ENCODE data around the gene FLNA.
"Not testable (repeated sequence)": the region's sequence is repeated elsewhere in the genome, so short reads cannot be mapped to it uniquely, and the experiment has no call there.

FLNA gene

DNA sequence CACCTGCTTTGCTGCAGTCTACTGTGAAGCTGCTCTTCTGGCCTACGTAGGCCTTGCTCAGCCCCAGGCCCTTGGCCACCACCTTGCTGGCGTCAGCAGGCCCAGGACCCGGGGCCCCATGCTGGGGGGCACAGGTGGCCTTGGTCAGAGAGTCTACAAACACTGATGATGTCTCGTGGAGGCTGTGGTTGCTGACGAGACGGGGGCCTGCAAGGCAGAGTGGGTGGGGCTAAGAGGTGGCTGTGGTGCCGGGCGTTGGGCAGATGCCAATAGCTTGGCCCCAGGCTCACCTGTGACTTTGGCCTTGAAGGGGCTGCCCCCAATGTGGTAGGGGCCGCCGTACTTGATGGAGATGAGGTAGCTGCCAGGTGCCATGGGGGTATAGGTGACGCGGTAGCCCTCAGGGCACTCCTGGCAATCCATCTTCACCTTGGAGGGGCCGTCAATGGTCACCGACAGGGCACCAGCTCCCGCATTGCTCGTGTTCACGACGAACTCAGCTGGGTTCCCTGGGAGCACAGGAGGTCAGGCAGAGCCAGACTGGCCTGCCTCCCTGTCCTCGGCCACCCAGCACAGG, 25.0 kb downstream of the FLNA start:
- TF ChIP-seq, protein P1, sequence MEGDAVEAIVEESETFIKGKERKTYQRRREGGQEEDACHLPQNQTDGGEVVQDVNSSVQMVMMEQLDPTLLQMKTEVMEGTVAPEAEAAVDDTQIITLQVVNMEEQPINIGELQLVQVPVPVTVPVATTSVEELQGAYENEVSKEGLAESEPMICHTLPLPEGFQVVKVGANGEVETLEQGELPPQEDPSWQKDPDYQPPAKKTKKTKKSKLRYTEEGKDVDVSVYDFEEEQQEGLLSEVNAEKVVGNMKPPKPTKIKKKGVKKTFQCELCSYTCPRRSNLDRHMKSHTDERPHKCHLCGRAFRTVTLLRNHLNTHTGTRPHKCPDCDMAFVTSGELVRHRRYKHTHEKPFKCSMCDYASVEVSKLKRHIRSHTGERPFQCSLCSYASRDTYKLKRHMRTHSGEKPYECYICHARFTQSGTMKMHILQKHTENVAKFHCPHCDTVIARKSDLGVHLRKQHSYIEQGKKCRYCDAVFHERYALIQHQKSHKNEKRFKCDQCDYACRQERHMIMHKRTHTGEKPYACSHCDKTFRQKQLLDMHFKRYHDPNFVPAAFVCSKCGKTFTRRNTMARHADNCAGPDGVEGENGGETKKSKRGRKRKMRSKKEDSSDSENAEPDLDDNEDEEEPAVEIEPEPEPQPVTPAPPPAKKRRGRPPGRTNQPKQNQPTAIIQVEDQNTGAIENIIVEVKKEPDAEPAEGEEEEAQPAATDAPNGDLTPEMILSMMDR (IDR thresholded peaks at IDR 0.05; ENCODE audit: low read length) = no peak
- no peak for TF ChIP-seq EZH2 (IDR thresholded peaks at IDR 0.05; ENCODE audit: borderline replicate concordance, low read length)
- H3K4me1 ChIP-seq (ENCODE audit: insufficient read depth, low read length, severe bottlenecking) = peaks cover 7% of the 10 kb centered on the region
- no peak overlapping the region for H2AFZ ChIP-seq (ENCODE audit: low read length)
- no peaks in the 10 kb centered on the region for H3K9me3 ChIP-seq (ENCODE audit: low read length)
- no peak overlapping the region for H3K9ac ChIP-seq (ENCODE audit: low read length)
- no peak overlapping the region for H3K4me2 ChIP-seq (ENCODE audit: low read length)
- H3K27ac ChIP-seq (ENCODE audit: low read depth, low read length, poor library complexity, severe bottlenecking) = no peak overlapping the region
- no peak overlapping the region for H3K4me3 ChIP-seq (ENCODE audit: low read depth, low read length, poor library complexity, severe bottlenecking)
- H3K36me3 ChIP-seq (ENCODE audit: insufficient read depth, low read length) = peaks cover 52% of the 10 kb centered on the region
- H3F3A ChIP-seq (ENCODE audit: insufficient read depth, low read length) = no peaks in the 10 kb centered on the region
- H3K27me3 ChIP-seq (ENCODE audit: insufficient read depth, low read length) = no peaks in the 10 kb centered on the region
- H4K20me1 ChIP-seq (ENCODE audit: insufficient read depth, low read length) = no peaks in the 10 kb centered on the region
- no peaks in the 10 kb centered on the region for H3K9me2 ChIP-seq (ENCODE audit: low read depth, low read length)
- H3K79me2 ChIP-seq (ENCODE audit: insufficient read depth, low read length) = no peaks in the 10 kb centered on the region

- Histone ChIP-seq H3K27me3 (ENCODE audit: insufficient read depth, low read length) (no peaks in the 10 kb centered on the region), H3K9me3 (ENCODE audit: low read length) (no peaks in the 10 kb centered on the region), H3F3A (ENCODE audit: insufficient read depth, low read length) (no peaks in the 10 kb centered on the region), H3K4me2 (ENCODE audit: low read length) (no peak overlapping the region), H2AFZ (ENCODE audit: low read length) (no peak overlapping the region), H3K36me3 (ENCODE audit: insufficient read depth, low read length) (peaks cover 46% of the 10 kb centered on the region), H3K4me3 (ENCODE audit: low read depth, low read length, poor library complexity, severe bottlenecking) (no peak overlapping the region), H3K79me2 (ENCODE audit: insufficient read depth, low read length) (no peaks in the 10 kb centered on the region), H4K20me1 (ENCODE audit: insufficient read depth, low read length) (no peaks in the 10 kb centered on the region), H3K4me1 (ENCODE audit: insufficient read depth, low read length, severe bottlenecking) (peaks cover 7% of the 10 kb centered on the region), H3K9ac (ENCODE audit: low read length) (no peak overlapping the region), H3K27ac (ENCODE audit: low read depth, low read length, poor library complexity, severe bottlenecking) (no peak overlapping the region), H3K9me2 (ENCODE audit: low read depth, low read length) (no peaks in the 10 kb centered on the region)
- TF ChIP-seq, protein P1 (IDR thresholded peaks at IDR 0.05; ENCODE audit: low read length) = no peak
- TF ChIP-seq EZH2 (IDR thresholded peaks at IDR 0.05; ENCODE audit: borderline replicate concordance, low read length) = no peak
Observed at GRCh38 chrX:154348646-154349358, 25.6 kb downstream of the FLNA start.

DNA sequence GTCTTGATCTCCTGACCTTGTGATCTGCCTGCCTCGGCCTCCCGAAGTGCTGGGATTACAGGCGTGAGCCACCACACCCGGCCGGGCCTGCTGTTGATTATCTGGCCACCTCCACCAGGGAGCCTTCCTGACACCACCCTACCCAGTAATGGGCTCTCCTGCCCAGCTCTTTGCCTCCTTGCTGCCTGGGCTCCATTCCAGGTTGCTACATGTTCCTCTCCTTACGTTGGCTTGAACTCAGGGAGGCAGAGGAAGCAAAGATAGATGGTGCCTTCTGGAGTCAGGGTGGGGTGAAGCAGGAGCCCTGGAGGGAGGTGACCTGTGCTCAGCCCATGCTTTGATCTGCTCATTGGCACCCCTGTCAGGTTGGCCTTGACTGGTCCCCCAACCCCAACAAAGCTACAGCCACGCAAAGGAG, 26.3 kb downstream of the FLNA start:
- TF ChIP-seq, protein P1 (IDR thresholded peaks at IDR 0.05; ENCODE audit: low read length) = no peak
- TF ChIP-seq EZH2 (IDR thresholded peaks at IDR 0.05; ENCODE audit: borderline replicate concordance, low read length) = no peak
- Histone ChIP-seq H3K9me2 (ENCODE audit: low read depth, low read length) (no peaks in the 10 kb centered on the region), H3K9ac (ENCODE audit: low read length) (no peak overlapping the region), H3K27ac (ENCODE audit: low read depth, low read length, poor library complexity, severe bottlenecking) (no peak overlapping the region), H2AFZ (ENCODE audit: low read length) (no peak overlapping the region), H3K4me1 (ENCODE audit: insufficient read depth, low read length, severe bottlenecking) (peaks cover 7% of the 10 kb centered on the region), H3F3A (ENCODE audit: insufficient read depth, low read length) (no peaks in the 10 kb centered on the region), H3K4me3 (ENCODE audit: low read depth, low read length, poor library complexity, severe bottlenecking) (no peak overlapping the region), H3K36me3 (ENCODE audit: insufficient read depth, low read length) (peaks cover 40% of the 10 kb centered on the region), H4K20me1 (ENCODE audit: insufficient read depth, low read length) (no peaks in the 10 kb centered on the region), H3K9me3 (ENCODE audit: low read length) (no peaks in the 10 kb centered on the region), H3K79me2 (ENCODE audit: insufficient read depth, low read length) (no peaks in the 10 kb centered on the region), H3K4me2 (ENCODE audit: low read length) (no peak overlapping the region), H3K27me3 (ENCODE audit: insufficient read depth, low read length) (no peaks in the 10 kb centered on the region)

DNA sequence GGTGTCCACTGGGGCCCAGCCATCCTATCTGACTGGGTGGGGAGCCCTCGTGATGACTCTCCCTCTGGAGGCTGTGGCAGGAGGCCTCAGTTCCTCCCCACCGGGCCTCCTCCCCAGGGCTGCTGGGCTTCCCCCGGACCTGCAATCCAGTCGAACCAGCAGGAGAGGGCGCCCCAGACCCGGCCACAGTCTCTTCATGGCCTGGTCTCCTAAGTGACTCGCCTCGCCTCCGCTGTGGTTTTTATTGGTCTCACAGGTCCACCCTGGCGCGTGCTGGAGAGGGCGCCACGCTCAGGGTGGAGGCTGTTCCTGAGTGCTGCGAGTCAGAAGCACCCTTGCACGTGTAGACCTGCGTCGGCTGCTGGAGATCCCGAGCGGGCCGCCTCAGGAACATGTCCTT, 30.8 kb downstream of the FLNA start:
- not testable (repeated sequence) for H4K20me1 ChIP-seq (ENCODE audit: insufficient read depth, low read length); H3K36me3 ChIP-seq (ENCODE audit: insufficient read depth, low read length); H3K27me3 ChIP-seq (ENCODE audit: insufficient read depth, low read length); H3F3A ChIP-seq (ENCODE audit: insufficient read depth, low read length); H3K9ac ChIP-seq (ENCODE audit: low read length); H3K4me1 ChIP-seq (ENCODE audit: insufficient read depth, low read length, severe bottlenecking); H3K4me2 ChIP-seq (ENCODE audit: low read length); H3K9me2 ChIP-seq (ENCODE audit: low read depth, low read length); H3K27ac ChIP-seq (ENCODE audit: low read depth, low read length, poor library complexity, severe bottlenecking); H3K9me3 ChIP-seq (ENCODE audit: low read length); H3K4me3 ChIP-seq (ENCODE audit: low read depth, low read length, poor library complexity, severe bottlenecking); H2AFZ ChIP-seq (ENCODE audit: low read length); H3K79me2 ChIP-seq (ENCODE audit: insufficient read depth, low read length)

- H3F3A ChIP-seq (ENCODE audit: insufficient read depth, low read length); H3K9me2 ChIP-seq (ENCODE audit: low read depth, low read length); H3K4me3 ChIP-seq (ENCODE audit: low read depth, low read length, poor library complexity, severe bottlenecking); H3K4me1 ChIP-seq (ENCODE audit: insufficient read depth, low read length, severe bottlenecking); H2AFZ ChIP-seq (ENCODE audit: low read length); H3K79me2 ChIP-seq (ENCODE audit: insufficient read depth, low read length); H3K27me3 ChIP-seq (ENCODE audit: insufficient read depth, low read length); H3K9me3 ChIP-seq (ENCODE audit: low read length); H4K20me1 ChIP-seq (ENCODE audit: insufficient read depth, low read length); H3K36me3 ChIP-seq (ENCODE audit: insufficient read depth, low read length); H3K4me2 ChIP-seq (ENCODE audit: low read length); H3K9ac ChIP-seq (ENCODE audit: low read length); H3K27ac ChIP-seq (ENCODE audit: low read depth, low read length, poor library complexity, severe bottlenecking): not testable (repeated sequence)
Observed at GRCh38 chrX:154343063-154343462, 31.4 kb downstream of the FLNA start.

All from OCI-LY1 (cell line).